Neural cell (in vitro differentiated cells): Measurements from ENCODE around the gene DCXR. TPM values are rescaled to one million over a fixed set of nuclear protein-coding genes. Genes with fewer than 3 reads are reported as not detected.
A peak's percentile ranks its signal among the peaks of the same experiment; 100 is the strongest.

Experiments used
- H2AFZ ChIP-seq: fragments of 200-600, 300-800 bp; sonication (generic), shearing (Covaris generic); 2 replicates; pipeline ENCODE4 v1.6.0; 2014; ENCODE audit warnings: low read depth, mild to moderate bottlenecking, antibody characterized with exemption, low read length, moderate library complexity
- H3F3A ChIP-seq: fragments of 200-600 bp; shearing (Covaris generic); 2 replicates; pipeline ENCODE4 v1.6.1; 2016; ENCODE audit warnings: mild to moderate bottlenecking, moderate library complexity, mixed read lengths, antibody characterized with exemption, low read length; ENCODE audit not compliant: insufficient read depth, poor library complexity, severe bottlenecking
- H3K27ac ChIP-seq: fragments of 200-600, 300-800 bp; sonication (generic), shearing (Covaris generic); 2 replicates; pipeline ENCODE4 v1.5.1; 2014; ENCODE audit warnings: mild to moderate bottlenecking, low read length, moderate library complexity
- H3K27me3 ChIP-seq: fragments of 300-800, 200-600 bp; sonication (generic), shearing (Covaris generic); 2 replicates; pipeline ENCODE4 v1.6.0; 2014; ENCODE audit warnings: mild to moderate bottlenecking, low read depth, low read length, moderate library complexity; ENCODE audit not compliant: insufficient read depth
- H3K36me3 ChIP-seq: fragments of 300-800, 200-600 bp; sonication (generic), shearing (Covaris generic); 2 replicates; pipeline ENCODE4 v1.5.1; 2014; ENCODE audit warnings: mild to moderate bottlenecking, antibody characterized with exemption, low read length, moderate library complexity; ENCODE audit not compliant: insufficient read depth
- H3K4me2 ChIP-seq: fragments of 300-800, 200-600 bp; sonication (generic), shearing (Covaris generic); 2 replicates; pipeline ENCODE4 v1.6.0; 2014; ENCODE audit warnings: mild to moderate bottlenecking, low read length
- H3K4me3 ChIP-seq: fragments of 300-800, 200-600 bp; sonication (generic), shearing (Covaris generic); 2 replicates; pipeline ENCODE4 v1.5.1; 2014; ENCODE audit warnings: mild to moderate bottlenecking, low read length, moderate library complexity
- H3K79me2 ChIP-seq: fragments of 200-600 bp; shearing (Covaris generic); replicated peaks from 2 replicates; pipeline ENCODE4 v1.6.0; 2014; ENCODE audit warnings: mild to moderate bottlenecking, low read length, moderate library complexity; ENCODE audit not compliant: insufficient read depth
- H3K9ac ChIP-seq: fragments of 300-800, 200-600 bp; sonication (generic), shearing (Covaris generic); 2 replicates; pipeline ENCODE4 v1.6.1; 2016; ENCODE audit warnings: mild to moderate bottlenecking, low read length, mixed read lengths
- H3K9me2 ChIP-seq: fragments of 200-600 bp; shearing (Covaris generic); 2 replicates; pipeline ENCODE4 v1.6.1; 2016; ENCODE audit warnings: mild to moderate bottlenecking, low read length, mixed read lengths; ENCODE audit not compliant: insufficient read depth
- H3K9me3 ChIP-seq: fragments of 200-600, 300-800 bp; sonication (generic), shearing (Covaris generic); 2 replicates; pipeline ENCODE4 v1.6.1; 2016; ENCODE audit warnings: mild to moderate bottlenecking, mixed run types, low read length, moderate library complexity, mixed read lengths
- H4K20me1 ChIP-seq: fragments of 200-600 bp; shearing (Covaris generic); 2 replicates; pipeline ENCODE4 v1.6.1; 2016; ENCODE audit warnings: mild to moderate bottlenecking, mixed run types; ENCODE audit not compliant: insufficient read depth
- EP300 ChIP-seq: fragments of 450-650 bp; conservative IDR thresholded peaks from 2 replicates; pipeline ENCODE4 v1.6.1; 2014; ENCODE audit warnings: antibody characterized with exemption, mild to moderate bottlenecking, moderate library complexity; ENCODE audit not compliant: poor library complexity, severe bottlenecking
- EZH2 ChIP-seq: fragments of 200-600, 300-800 bp; shearing (Covaris generic), sonication (generic); IDR thresholded peaks from 2 replicates; pipeline ENCODE4 v1.6.1; 2014; ENCODE audit warnings: antibody characterized with exemption, low read length, borderline replicate concordance, mild to moderate bottlenecking; ENCODE audit not compliant: insufficient read depth, poor library complexity, severe bottlenecking
- MXI1 ChIP-seq: fragments of 450-650 bp; conservative IDR thresholded peaks from 2 replicates; pipeline ENCODE4 v1.6.1; 2014; ENCODE audit warnings: antibody characterized with exemption, mild to moderate bottlenecking; ENCODE audit not compliant: poor library complexity, severe bottlenecking
- POLR2AphosphoS5 ChIP-seq: IDR thresholded peaks from 2 replicates; pipeline ENCODE4 v1.6.1; 2012
- RAD21 ChIP-seq: fragments of 450-650 bp; conservative IDR thresholded peaks from 2 replicates; pipeline ENCODE4 v1.6.1; 2014; ENCODE audit warnings: antibody characterized with exemption, mild to moderate bottlenecking, moderate library complexity
- SMC3 ChIP-seq: fragments of 450-650 bp; conservative IDR thresholded peaks from 2 replicates; pipeline ENCODE4 v1.6.1; 2014; ENCODE audit warnings: antibody characterized with exemption, mild to moderate bottlenecking, moderate library complexity; ENCODE audit not compliant: poor library complexity
- TAF1 ChIP-seq: IDR thresholded peaks from 2 replicates; pipeline ENCODE4 v1.6.1; 2012; ENCODE audit warnings: low read depth
- polyA plus RNA-seq: library from polyadenylated mRNA; depleted of rRNA; stranded (reverse); fragments of >200 nt; gene quantifications from 2 replicates; pipeline ENCODE4 v1.2.3, GENCODE V29; 2014
- TF ChIP-seq, protein P1 (sequence below): IDR thresholded peaks from 2 replicates; pipeline ENCODE4 v1.6.1; 2012; ENCODE audit warnings: borderline replicate concordance
- TF ChIP-seq, protein P2 (sequence below): fragments of 450-650 bp; IDR thresholded peaks from 2 replicates; pipeline ENCODE4 v1.5.1; 2014; ENCODE audit warnings: antibody characterized with exemption, mild to moderate bottlenecking, moderate library complexity; ENCODE audit not compliant: poor library complexity, severe bottlenecking

Gene DCXR
- polyA plus RNA-seq, 1 donor from 2014 or later = 129 TPM

DNA sequence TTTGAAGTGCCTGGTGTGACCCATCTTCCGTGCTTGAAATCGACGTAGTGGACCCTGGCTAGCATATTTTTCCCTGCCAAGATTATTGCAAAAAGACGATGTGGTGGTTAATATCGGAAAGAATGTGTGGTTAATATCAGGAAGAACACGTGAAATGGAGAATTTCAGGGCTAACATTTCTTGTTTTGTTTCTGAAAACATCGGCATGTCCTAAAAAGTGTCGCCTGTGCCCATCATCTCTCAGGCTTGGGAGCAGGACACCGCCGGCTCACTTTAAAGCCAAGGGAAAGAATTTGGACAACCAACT, 345 bp upstream of the DCXR start:
- Histone ChIP-seq H3K9me2 (no peaks in the 10 kb centered on the region), H3K27me3 (no peaks in the 10 kb centered on the region), H3F3A (peaks cover 8% of the 10 kb centered on the region), H3K79me2 (no peaks in the 10 kb centered on the region), H4K20me1 (no peaks in the 10 kb centered on the region), H3K9me3 (no peaks in the 10 kb centered on the region), H3K27ac (no peak overlapping the region), H3K36me3 (no peaks in the 10 kb centered on the region), H3K4me3 (peak overlapping the region; percentile 93), H3K9ac (no peak overlapping the region), H2AFZ (peak overlapping the region; percentile 76), H3K4me2 (no peak overlapping the region)
- TF ChIP-seq EZH2 (no peak), TAF1 (no peak), POLR2AphosphoS5 (no peak)
- TF ChIP-seq, protein P1, sequence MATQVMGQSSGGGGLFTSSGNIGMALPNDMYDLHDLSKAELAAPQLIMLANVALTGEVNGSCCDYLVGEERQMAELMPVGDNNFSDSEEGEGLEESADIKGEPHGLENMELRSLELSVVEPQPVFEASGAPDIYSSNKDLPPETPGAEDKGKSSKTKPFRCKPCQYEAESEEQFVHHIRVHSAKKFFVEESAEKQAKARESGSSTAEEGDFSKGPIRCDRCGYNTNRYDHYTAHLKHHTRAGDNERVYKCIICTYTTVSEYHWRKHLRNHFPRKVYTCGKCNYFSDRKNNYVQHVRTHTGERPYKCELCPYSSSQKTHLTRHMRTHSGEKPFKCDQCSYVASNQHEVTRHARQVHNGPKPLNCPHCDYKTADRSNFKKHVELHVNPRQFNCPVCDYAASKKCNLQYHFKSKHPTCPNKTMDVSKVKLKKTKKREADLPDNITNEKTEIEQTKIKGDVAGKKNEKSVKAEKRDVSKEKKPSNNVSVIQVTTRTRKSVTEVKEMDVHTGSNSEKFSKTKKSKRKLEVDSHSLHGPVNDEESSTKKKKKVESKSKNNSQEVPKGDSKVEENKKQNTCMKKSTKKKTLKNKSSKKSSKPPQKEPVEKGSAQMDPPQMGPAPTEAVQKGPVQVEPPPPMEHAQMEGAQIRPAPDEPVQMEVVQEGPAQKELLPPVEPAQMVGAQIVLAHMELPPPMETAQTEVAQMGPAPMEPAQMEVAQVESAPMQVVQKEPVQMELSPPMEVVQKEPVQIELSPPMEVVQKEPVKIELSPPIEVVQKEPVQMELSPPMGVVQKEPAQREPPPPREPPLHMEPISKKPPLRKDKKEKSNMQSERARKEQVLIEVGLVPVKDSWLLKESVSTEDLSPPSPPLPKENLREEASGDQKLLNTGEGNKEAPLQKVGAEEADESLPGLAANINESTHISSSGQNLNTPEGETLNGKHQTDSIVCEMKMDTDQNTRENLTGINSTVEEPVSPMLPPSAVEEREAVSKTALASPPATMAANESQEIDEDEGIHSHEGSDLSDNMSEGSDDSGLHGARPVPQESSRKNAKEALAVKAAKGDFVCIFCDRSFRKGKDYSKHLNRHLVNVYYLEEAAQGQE = no peak
- TF ChIP-seq, protein P2, sequence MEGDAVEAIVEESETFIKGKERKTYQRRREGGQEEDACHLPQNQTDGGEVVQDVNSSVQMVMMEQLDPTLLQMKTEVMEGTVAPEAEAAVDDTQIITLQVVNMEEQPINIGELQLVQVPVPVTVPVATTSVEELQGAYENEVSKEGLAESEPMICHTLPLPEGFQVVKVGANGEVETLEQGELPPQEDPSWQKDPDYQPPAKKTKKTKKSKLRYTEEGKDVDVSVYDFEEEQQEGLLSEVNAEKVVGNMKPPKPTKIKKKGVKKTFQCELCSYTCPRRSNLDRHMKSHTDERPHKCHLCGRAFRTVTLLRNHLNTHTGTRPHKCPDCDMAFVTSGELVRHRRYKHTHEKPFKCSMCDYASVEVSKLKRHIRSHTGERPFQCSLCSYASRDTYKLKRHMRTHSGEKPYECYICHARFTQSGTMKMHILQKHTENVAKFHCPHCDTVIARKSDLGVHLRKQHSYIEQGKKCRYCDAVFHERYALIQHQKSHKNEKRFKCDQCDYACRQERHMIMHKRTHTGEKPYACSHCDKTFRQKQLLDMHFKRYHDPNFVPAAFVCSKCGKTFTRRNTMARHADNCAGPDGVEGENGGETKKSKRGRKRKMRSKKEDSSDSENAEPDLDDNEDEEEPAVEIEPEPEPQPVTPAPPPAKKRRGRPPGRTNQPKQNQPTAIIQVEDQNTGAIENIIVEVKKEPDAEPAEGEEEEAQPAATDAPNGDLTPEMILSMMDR = no peak

GRCh38 chr17:82036634-82037091, 834 bp downstream of the DCXR start:
- Histone ChIP-seq H3K36me3 (no peaks in the 10 kb centered on the region), H3K27ac (peak overlapping the region; percentile 74), H3K9me3 (no peaks in the 10 kb centered on the region), H3F3A (peaks cover 8% of the 10 kb centered on the region), H3K27me3 (no peaks in the 10 kb centered on the region), H3K9ac (peak overlapping the region; percentile 77), H3K9me2 (no peaks in the 10 kb centered on the region), H4K20me1 (no peaks in the 10 kb centered on the region), H2AFZ (no peak overlapping the region), H3K4me2 (peak overlapping the region; percentile 51), H3K4me3 (peak overlapping the region; percentile 93), H3K79me2 (no peaks in the 10 kb centered on the region)
- TF ChIP-seq, protein P2 = no peak

DNA sequence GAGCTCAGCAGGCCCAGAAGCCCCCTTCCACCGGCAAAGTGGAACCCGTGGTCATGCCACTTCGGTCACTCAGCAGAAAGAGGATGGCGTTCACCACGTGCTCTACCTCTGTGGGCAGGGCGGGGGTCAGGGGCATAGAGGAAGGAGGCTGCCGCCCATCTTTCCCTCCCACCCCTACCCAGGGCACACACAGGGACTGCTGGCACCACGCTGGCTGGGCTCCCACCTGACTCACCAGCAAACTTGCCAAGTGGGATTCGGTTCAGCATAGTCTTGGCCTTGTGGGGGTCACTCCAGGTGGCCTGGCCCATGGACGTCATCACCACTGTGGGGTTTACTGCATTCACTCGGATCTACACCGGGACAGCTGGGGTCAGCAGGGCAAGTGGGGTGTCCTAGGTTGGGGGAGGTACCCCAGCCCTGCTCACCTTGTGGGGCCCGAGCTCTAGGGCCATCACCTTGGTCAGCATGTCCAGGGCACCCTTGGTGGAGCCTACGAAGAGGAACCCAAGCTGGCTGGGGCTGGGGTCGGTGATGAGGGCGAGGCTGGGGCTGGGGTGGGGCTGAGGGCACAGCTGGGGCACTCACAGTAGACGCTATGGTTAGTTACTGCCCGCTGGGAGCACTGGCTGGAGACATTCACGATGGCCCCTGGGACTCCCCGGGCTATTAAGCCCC, 1.4 kb downstream of the DCXR start:
- no peaks in the 10 kb centered on the region for H3K79me2 ChIP-seq
- H4K20me1 ChIP-seq = no peaks in the 10 kb centered on the region
- no peaks in the 10 kb centered on the region for H3K27me3 ChIP-seq
- no peak overlapping the region for H2AFZ ChIP-seq
- no peak overlapping the region for H3K4me2 ChIP-seq
- peaks cover 8% of the 10 kb centered on the region for H3F3A ChIP-seq
- H3K4me3 ChIP-seq = peak overlapping the region; percentile 93
- no peaks in the 10 kb centered on the region for H3K36me3 ChIP-seq
- no peak overlapping the region for H3K27ac ChIP-seq
- no peaks in the 10 kb centered on the region for H3K9me2 ChIP-seq
- H3K9ac ChIP-seq = peak overlapping the region; percentile 77
- H3K9me3 ChIP-seq = no peaks in the 10 kb centered on the region
- TF ChIP-seq SMC3 = no peak
- TF ChIP-seq EZH2 = no peak
- TF ChIP-seq MXI1 = no peak
- TF ChIP-seq EP300 = no peak
- TF ChIP-seq, protein P1 = no peak
- TF ChIP-seq RAD21 = no peak
- no peak for TF ChIP-seq POLR2AphosphoS5
- no peak for TF ChIP-seq TAF1
